Epithelial cell of proximal tubule (primary cell): Measurements from ENCODE around the gene SDE2. TPM values are rescaled to one million over a fixed set of nuclear protein-coding genes. Genes with fewer than 3 reads are reported as not detected.

Experiments used
- total RNA-seq: library from RNA; depleted of rRNA; stranded (reverse); fragments of >200 nt; gene quantifications from 2 replicates; pipeline ENCODE4 v1.2.3, GENCODE V29; 2015

The SDE2 gene
- total RNA-seq, 1 donor from 2014 or later = 19.4 TPM

Other genes with a start within 250 kb of the SDE2 start
- gene SRP9, start 221.5 kb downstream of the SDE2 start, total RNA-seq = 313 and 368 TPM in 2 replicates
- gene EPHX1, start 189.2 kb downstream of the SDE2 start, total RNA-seq = 20.1 and 20.3 TPM in 2 replicates
- 13.2 and 19.5 TPM in 2 replicates for gene TMEM63A, start 117.0 kb downstream of the SDE2 start, total RNA-seq
- not detected in 2 replicates for gene LEFTY1, start 110.2 kb downstream of the SDE2 start, total RNA-seq
- 37.8 and 62.3 TPM in 2 replicates for gene PYCR2, start 75.1 kb downstream of the SDE2 start, total RNA-seq
- gene LEFTY2, start 58.1 kb downstream of the SDE2 start, total RNA-seq = 0.36 TPM in 1 of 2 replicates, not detected in the other
- gene H3-3A, start 63.4 kb upstream of the SDE2 start, total RNA-seq = 464 and 548 TPM in 2 replicates
- gene ACBD3, start 187.4 kb upstream of the SDE2 start, total RNA-seq = 32.0 and 34.8 TPM in 2 replicates
- 0.51 TPM in 1 of 2 replicates, not detected in the other for gene MIXL1, start 224.3 kb upstream of the SDE2 start, total RNA-seq